A549 treated with dexamethasone at 1 μM for 4 hours (cell line): ENCODE results near the gene MBD3L1. TPM values are rescaled to one million over a fixed set of nuclear protein-coding genes. Genes with fewer than 3 reads are reported as not detected.

Experiments used
- total RNA-seq: library from RNA; stranded (reverse); fragments of 200-300 nt; extraction: Qiagen RNA extraction; gene quantifications from 5 replicates; pipeline ENCODE4 v1.2.3, GENCODE V29; 2022

MBD3L1 gene
- total RNA-seq = not detected in 5 replicates

DNA sequence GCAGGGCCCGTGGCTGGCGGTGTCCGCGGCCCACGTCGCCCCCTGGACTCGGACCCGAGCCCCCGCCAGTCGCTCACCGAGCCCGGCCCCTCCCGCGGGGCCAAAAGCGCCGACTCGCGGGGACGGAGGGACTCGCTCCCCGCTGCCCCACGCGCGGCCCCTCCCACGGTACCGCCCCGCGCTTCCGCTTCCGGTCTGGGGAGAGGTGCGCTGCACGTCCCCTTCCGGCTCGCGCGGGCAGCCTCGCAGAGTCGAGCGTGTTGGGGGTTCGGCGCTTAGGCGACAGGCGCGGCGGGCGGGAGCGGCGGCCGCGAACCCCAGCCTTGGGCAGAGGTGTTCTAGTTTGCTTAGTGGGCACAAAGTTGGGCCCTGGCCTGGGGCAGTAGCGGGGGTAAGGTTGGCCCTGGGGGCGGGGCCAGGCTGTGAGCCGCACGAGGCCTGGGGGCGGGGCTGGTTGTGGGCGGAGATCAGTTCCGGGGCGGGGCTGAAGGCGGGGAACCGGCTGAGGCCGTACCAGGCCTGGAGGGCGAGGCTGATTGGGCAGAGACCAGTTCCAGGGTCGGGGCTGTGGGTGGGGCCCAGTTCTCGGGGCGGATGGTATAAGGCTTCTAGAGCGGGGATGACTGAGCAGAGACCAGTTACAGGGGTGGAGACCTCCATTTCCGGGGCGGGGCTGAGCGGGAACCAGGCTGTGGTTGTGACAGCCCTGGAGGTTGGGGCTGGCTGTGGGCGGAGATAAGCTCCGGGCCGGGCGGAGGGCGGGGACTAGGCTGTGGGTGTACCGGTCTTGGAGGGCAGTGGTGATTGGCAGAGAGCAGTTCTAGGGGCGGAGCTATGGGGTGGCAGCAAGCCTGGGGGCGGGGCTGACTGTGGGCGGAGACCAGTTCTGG, at the start of gene MBD3L1, which contains the start of gene ZNF558:
Gene MBD3L1 (plus strand): TSS at position 246 of the 890 bp plus-strand sequence. CDS start 10,302 bp downstream, outside the sequence.
Gene ZNF558 (minus strand): TSS at position 173 of the 890 bp plus-strand sequence. CDS start 9,645 bp downstream, outside the sequence.

Other genes with a start within 250 kb of the MBD3L1 start
- gene ADAMTS10, start 221.7 kb upstream of the MBD3L1 start, total RNA-seq = 6.8 to 13.7 TPM (median 12.5 TPM) in 5 replicates
- not detected in 5 replicates for gene NFILZ, start 201.7 kb upstream of the MBD3L1 start, total RNA-seq
- not detected in 5 replicates for gene ACTL9, start 133.6 kb upstream of the MBD3L1 start, total RNA-seq
- gene OR2Z1, start 110.7 kb upstream of the MBD3L1 start, total RNA-seq = not detected in 5 replicates
- gene ZNF558, start 73 bp upstream of the MBD3L1 start, total RNA-seq = 5.7 to 8.2 TPM (median 6.9 TPM) in 5 replicates
- gene MUC16, start 178.0 kb downstream of the MBD3L1 start, total RNA-seq = 0.06 to 0.07 TPM (median 0.06 TPM) in 4 of 5 replicates, not detected in the other